Sciatic nerve (tissue), 2 donors: ENCODE data around the gene WWOX. TPM values are rescaled to one million over a fixed set of nuclear protein-coding genes. Genes with fewer than 3 reads are reported as not detected.

Source experiments
- ATAC-seq: fragments of 200-7000 bp; cut with Tn5 transposase; one replicate; pipeline ENCODE4 v1.9.1; 2020; ENCODE audit warnings: mild to moderate bottlenecking, moderate library complexity
- DNase-seq: peaks from one replicate; pipeline ENCODE4 v3.0.0-alpha.2; 2020; ENCODE audit warnings: low spot score
- intact Hi-C: fragments of 100-400 bp; cut with DNase I; formaldehyde crosslinking; loops from one replicate; pipeline ENCODE4 v1.14.2; 2022
- total RNA-seq: library from RNA; stranded (reverse); fragmentation: NEBNext Ultra II Directional; extraction: Animal tissue kit (Norgen Biotek cat#: 25700); gene quantifications from one replicate; pipeline ENCODE4 v1.2.1, GENCODE V29; 2021
- donor health status: DM: no; HTN: no; CAD: no.
- donor health status: DM: no; HTN: no; CAD: no.

WWOX gene
- total RNA-seq, 1 donor from 2014 or later = 30.7 TPM

- intact Hi-C loops = no loop called here
- ATAC-seq = no peak
- DNase-seq = no peak
These were observed 690.1 kb downstream of the WWOX start for GRCh38 chr16:78789561-78789960.

GRCh38 chr16:78791011-78791410 lies 691.6 kb downstream of the WWOX start:
- intact Hi-C loops = no loop called here
- ATAC-seq (no peak), DNase-seq (no peak)

GRCh38 chr16:78791926-78792325 lies 692.5 kb downstream of the WWOX start:
- ATAC-seq (no peak), DNase-seq (no peak)
- intact Hi-C loops = no loop called here

- no peak for ATAC-seq
- no peak for DNase-seq
- intact Hi-C loops = no loop called here
These were observed 693.5 kb downstream of the WWOX start for GRCh38 chr16:78792952-78793351.

GRCh38 chr16:78794581-78795250 lies 695.3 kb downstream of the WWOX start:
- ATAC-seq = no peak
- no peak for DNase-seq
- intact Hi-C loops = no loop called here

GRCh38 chr16:78795433-78795832 lies 696.0 kb downstream of the WWOX start:
- intact Hi-C loops = no loop called here
- ATAC-seq = no peak
- DNase-seq = no peak

GRCh38 chr16:78796221-78796866 lies 696.9 kb downstream of the WWOX start:
- intact Hi-C loops = no loop called here
- DNase-seq = no peak
- peak; percentile 95 for ATAC-seq

- ATAC-seq = no peak
- intact Hi-C loops = no loop called here
- no peak for DNase-seq
These were observed 700.0 kb downstream of the WWOX start for GRCh38 chr16:78799429-78799828.

- intact Hi-C loops = no loop called here
- ATAC-seq (no peak), DNase-seq (no peak)
These were observed 701.1 kb downstream of the WWOX start for GRCh38 chr16:78800523-78800922.

GRCh38 chr16:78804058-78804735 lies 704.7 kb downstream of the WWOX start:
- no peak for ATAC-seq
- DNase-seq = no peak
- intact Hi-C loops = no loop called here

GRCh38 chr16:78805556-78805955 lies 706.1 kb downstream of the WWOX start:
- intact Hi-C loops = no loop called here
- ATAC-seq (no peak), DNase-seq (no peak)

GRCh38 chr16:78811247-78811646 lies 711.8 kb downstream of the WWOX start:
- DNase-seq (no peak), ATAC-seq (no peak)
- intact Hi-C loops = no loop called here

GRCh38 chr16:78812582-78812981 lies 713.1 kb downstream of the WWOX start:
- ATAC-seq (no peak), DNase-seq (no peak)
- intact Hi-C loops = no loop called here

- ATAC-seq (no peak), DNase-seq (no peak)
- intact Hi-C loops = no loop called here
These were observed 714.3 kb downstream of the WWOX start for GRCh38 chr16:78813661-78814311.

GRCh38 chr16:78815713-78816112 lies 716.3 kb downstream of the WWOX start:
- intact Hi-C loops = no loop called here
- DNase-seq = no peak
- ATAC-seq = peak; percentile 81

- DNase-seq (no peak), ATAC-seq (peak; percentile 93)
- intact Hi-C loops = no loop called here
These were observed 717.2 kb downstream of the WWOX start for GRCh38 chr16:78816499-78817195.

- ATAC-seq (peak; percentile 45), DNase-seq (no peak)
- intact Hi-C loops = no loop called here
These were observed 717.8 kb downstream of the WWOX start for GRCh38 chr16:78817200-78817739.

GRCh38 chr16:78821335-78821734 lies 721.9 kb downstream of the WWOX start:
- DNase-seq = no peak

GRCh38 chr16:78822509-78822908 lies 723.1 kb downstream of the WWOX start:
- no peak for ATAC-seq
- no peak for DNase-seq
- intact Hi-C loops = no loop called here

More at GRCh38 chr16:78821335-78821734, 721.9 kb downstream of the WWOX start:
- no peak for ATAC-seq
- intact Hi-C loops = no loop called here
